HG03439 (cell line): Measurements from ENCODE around the gene DDB1.
"Not testable (repeated sequence)": the region's sequence is repeated elsewhere in the genome, so short reads cannot be mapped to it uniquely, and the experiment has no call there.

Experiments
- ATAC-seq: cut with Tn5 transposase; IDR thresholded peaks from one replicate; pipeline ENCODE4 v1.9.1; 2021; ENCODE audit warnings: mild to moderate bottlenecking, moderate library complexity; ENCODE audit not compliant: unreplicated experiment

The DDB1 gene

GRCh38 chr11:61273178-61274078, 59.5 kb downstream of the DDB1 start:
- ATAC-seq = no peak

GRCh38 chr11:61272731-61273130, 60.2 kb downstream of the DDB1 start:
- no peak for ATAC-seq

DNA sequence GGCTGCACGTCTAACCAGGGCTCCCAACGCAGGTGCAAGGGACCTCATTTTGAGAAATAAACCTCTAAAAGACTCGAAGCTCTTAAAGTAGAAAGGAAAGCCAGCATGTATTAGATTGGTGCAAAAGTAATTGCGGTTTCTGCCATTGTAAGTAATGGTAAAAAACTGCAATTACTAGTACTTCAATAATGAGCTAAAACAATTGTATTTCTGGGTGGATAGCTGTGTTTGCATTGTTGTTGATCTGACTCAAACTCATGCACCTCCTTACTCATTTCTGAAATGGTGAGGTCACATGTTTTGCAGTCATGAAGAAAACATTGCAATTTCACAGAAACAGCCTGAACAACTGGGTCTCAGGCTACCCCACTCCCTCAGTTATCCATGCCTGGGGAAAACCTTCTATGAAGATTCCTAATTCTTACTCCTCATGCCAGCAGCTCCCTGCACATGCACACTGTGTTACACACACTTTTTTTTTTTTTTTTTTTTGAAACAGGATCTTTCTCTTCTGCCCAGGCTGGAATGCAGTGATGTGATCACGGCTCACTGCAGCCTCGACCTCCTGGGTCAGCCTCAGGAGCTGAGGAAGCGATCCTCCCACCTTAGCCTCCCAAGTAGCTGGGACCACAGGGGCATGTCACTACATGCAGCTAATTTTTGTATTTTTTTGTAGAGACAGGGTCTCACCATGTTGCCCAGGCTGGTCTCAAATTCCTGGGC, 62.4 kb downstream of the DDB1 start:
- ATAC-seq = no peak

DNA sequence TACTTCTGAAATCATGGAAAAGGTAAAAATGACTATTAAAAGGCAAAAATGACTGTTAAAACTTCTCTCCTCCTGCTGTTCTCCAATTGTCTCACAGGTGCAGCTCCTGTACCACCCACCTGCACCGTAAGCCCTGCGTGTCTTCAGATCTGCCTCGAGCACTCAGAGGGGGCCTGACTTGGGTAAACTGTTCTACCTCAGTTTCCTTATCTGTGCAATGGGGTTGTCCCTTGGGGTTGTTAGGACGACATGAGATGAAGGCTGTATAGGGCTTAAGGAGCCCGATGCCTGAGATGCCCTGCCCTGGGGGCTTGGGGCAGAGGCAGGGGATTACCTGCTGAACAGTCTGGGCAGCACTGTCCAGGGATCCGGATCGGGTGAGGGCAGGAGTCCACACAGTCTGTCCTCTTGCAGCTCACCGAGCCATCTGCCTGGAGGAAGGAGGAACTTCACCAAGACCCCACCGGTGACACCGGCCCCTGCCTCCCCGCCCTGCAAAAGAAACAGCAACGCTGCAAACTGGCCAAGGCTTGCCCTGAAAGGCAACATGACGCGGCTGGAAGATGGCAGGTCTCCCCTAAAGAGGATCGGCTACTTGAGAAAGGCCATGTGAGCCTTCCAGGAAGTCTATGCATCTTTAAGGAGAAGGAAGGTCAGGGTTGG, 64.2 kb downstream of the DDB1 start:
- no peak for ATAC-seq

DNA sequence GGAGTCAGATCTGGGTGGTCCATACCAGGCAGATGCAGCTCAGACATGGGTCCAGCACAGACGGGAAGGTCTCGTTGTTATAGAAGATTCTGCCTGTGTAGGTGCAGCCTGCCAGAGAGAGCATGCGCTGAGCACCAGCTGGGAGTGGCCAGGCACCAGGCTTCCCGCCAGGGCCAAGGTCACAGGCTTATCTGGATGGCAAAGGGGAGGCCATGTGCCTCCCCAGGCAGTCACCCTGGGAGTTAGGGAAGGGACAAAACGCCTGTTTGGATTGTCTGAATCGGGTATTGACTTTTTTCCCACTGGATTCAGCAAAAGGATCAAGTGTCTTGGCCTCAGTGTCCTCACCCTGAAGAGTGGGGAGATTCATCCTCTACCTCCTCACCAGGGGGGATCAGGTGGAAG, 65.5 kb downstream of the DDB1 start:
- ATAC-seq = no peak

- no peak for ATAC-seq
Observed at GRCh38 chr11:61266602-61267001, 66.3 kb downstream of the DDB1 start.

DNA sequence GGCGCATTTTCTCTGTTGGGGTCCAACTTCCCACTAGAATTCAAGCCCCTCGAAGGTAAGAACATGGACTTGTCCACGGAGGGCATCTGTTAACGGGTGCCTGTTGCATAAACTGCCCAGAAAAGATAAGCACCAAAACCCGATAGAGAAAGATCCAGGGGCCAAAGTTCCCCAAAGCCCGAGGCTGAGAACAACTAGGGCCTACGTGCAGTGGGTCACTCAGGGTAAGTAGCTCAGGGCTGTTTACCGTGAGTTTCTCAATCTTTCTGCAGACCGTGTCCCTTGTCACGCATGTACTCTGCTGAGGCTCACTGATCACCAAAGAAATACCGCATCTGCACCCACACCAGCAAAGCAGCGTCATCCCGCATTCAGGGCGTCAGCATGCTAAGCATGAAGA, 67.5 kb downstream of the DDB1 start:
- no peak for ATAC-seq

GRCh38 chr11:61264795-61265194, 68.1 kb downstream of the DDB1 start:
- no peak for ATAC-seq

- no peak for ATAC-seq
Observed at GRCh38 chr11:61264371-61264770, 68.5 kb downstream of the DDB1 start.

DNA sequence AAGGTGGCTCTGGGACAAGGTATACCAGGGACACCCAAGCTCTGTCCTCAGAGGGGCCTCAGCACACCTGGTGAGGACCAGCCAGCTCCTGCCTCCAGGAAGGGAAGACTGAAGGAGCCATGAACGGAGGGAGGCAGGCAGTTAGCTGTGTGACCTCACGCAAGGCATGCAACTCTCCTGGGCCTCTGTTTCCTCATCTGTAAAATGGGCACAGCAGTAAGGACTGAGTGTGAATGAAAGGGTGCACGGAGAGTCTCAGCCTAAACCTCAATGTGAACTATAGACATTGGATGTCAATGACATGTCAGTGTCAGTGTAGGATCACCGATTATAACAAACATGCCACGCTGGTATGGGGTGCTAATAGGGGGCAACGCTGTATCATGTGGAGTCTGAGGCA, 73.5 kb downstream of the DDB1 start:
- no peak for ATAC-seq

DNA sequence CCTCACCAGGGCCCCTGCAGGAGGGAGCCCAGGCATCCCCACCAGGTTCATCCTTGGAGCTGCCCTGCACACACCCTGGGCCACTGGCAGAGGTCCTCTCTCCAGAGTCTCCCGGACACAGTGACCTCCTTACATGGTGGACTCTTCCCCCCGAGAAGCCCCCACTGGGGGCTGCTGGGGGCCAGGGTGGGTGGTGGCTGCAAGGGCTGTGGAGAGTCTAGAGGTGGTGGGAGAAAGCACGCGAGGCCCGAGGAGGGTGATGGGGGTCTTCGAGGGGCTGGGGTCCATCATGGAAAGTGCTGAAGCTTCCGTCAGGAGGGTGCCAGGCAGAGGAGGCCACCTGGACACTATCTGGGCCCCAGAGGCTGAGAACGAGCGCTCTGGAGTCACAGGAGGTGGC, 74.4 kb downstream of the DDB1 start:
- ATAC-seq = no peak

DNA sequence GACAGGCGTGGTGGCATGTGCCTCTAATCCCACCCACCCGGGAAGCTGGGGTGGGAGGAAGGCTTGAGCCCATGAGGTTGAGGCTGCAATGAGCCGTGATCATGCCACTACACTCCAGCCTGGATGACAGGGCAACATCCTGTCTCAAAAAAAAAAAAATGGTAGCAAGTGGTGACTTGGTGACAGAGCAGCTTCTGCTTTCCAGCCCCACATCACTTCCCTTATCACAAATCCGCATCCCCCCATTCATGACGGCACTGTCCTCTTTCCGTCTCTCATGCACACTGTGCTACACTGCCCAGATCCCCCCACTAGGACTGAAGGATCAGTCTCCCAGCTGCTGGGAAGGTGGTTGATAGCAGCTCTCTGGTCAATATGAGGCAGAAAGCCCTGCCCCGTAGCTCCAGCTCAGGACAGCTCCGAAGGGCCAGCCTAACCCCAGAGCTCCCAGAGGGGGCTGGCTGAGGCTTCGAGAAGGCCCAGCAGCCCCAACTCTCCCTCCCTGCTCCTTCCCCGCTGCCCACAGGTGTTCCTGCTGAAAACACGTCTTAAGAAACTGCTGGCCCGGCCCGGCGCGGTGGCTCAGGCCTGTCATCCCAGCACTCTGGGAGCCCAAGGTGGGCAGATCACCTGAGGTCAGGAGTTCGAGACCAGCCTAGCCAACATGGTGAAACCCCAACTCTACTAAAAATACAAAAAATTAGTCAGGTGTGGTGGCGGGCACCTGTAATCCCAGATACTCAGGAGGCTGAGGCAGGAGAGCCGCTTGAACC, 76.0 kb downstream of the DDB1 start:
- ATAC-seq = no peak

GRCh38 chr11:61254403-61255025, 78.4 kb downstream of the DDB1 start:
- ATAC-seq = peak; percentile 73

- not testable (repeated sequence) for ATAC-seq
Observed at GRCh38 chr11:61252332-61252731, 80.6 kb downstream of the DDB1 start.

GRCh38 chr11:61250796-61251765, 81.8 kb downstream of the DDB1 start:
- ATAC-seq = not testable (repeated sequence)
